ENCODE measurements around the gene PAOX. TPM values are rescaled to one million over a fixed set of nuclear protein-coding genes. Genes with fewer than 3 reads are reported as not detected.
"Not testable (repeated sequence)": the region's sequence is repeated elsewhere in the genome, so short reads cannot be mapped to it uniquely, and the experiment has no call there.

PAOX gene
- total RNA-seq, 1 donor from 2014 or later = 6.9 TPM

- no peak for DNase-seq (ENCODE audit: low read depth in 2 of 2)
Observed at GRCh38 chr10:133385214-133385613, 6.2 kb downstream of the PAOX start.

GRCh38 chr10:133386951-133387350 is 7.9 kb downstream of the PAOX start:
- DNase-seq (ENCODE audit: low read depth in 2 of 2) = not testable (repeated sequence)

GRCh38 chr10:133388236-133388972 is 9.3 kb downstream of the PAOX start:
- DNase-seq (ENCODE audit: low read depth in 2 of 2) = no peak

- no peak for DNase-seq (ENCODE audit: low read depth in 2 of 2)
Observed at GRCh38 chr10:133388973-133389818, 10.1 kb downstream of the PAOX start.

GRCh38 chr10:133390597-133391248 is 11.7 kb downstream of the PAOX start:
- DNase-seq (ENCODE audit: low read depth in 2 of 2) = peak; percentile 25 to 42

- DNase-seq (ENCODE audit: low read depth in 2 of 2) = no peak
Observed at GRCh38 chr10:133391249-133391635, 12.2 kb downstream of the PAOX start.

- no peak for DNase-seq (ENCODE audit: low read depth in 2 of 2)
Observed at GRCh38 chr10:133391761-133392518, 12.9 kb downstream of the PAOX start.

- DNase-seq (ENCODE audit: low read depth in 2 of 2) = no peak
Observed at GRCh38 chr10:133393401-133394063, 14.5 kb downstream of the PAOX start.

GRCh38 chr10:133394064-133394663 is 15.1 kb downstream of the PAOX start, which contains the start of gene MTG1:
Gene MTG1, plus strand, starts transcription at chr10:133394157. Its CDS starts 64 bp downstream, at chr10:133394221.
- DNase-seq (ENCODE audit: low read depth in 2 of 2) = peak; percentile 90 to 92

GRCh38 chr10:133394801-133395221 is 15.7 kb downstream of the PAOX start:
- DNase-seq (ENCODE audit: low read depth in 2 of 2) = no peak

- no peak for DNase-seq (ENCODE audit: low read depth in 2 of 2)
Observed at GRCh38 chr10:133396035-133396624, 17.1 kb downstream of the PAOX start.

- DNase-seq (ENCODE audit: low read depth in 2 of 2) = no peak
Observed at GRCh38 chr10:133397938-133398337, 18.9 kb downstream of the PAOX start.

- no peak for DNase-seq (ENCODE audit: low read depth in 2 of 2)
Observed at GRCh38 chr10:133399123-133399601, 20.1 kb downstream of the PAOX start.

- no peak for DNase-seq (ENCODE audit: low read depth in 2 of 2)
Observed at GRCh38 chr10:133400624-133401424, 21.8 kb downstream of the PAOX start.

GRCh38 chr10:133401500-133401899 is 22.4 kb downstream of the PAOX start:
- no peak for DNase-seq (ENCODE audit: low read depth in 2 of 2)

GRCh38 chr10:133401981-133402725 is 23.1 kb downstream of the PAOX start:
- no peak for DNase-seq (ENCODE audit: low read depth in 2 of 2)

- DNase-seq (ENCODE audit: low read depth in 2 of 2) = no peak
Observed at GRCh38 chr10:133403359-133403758, 24.3 kb downstream of the PAOX start.

- DNase-seq (ENCODE audit: low read depth in 2 of 2) = no peak
Observed at GRCh38 chr10:133403784-133404183, 24.7 kb downstream of the PAOX start.

Measured in lung microvascular endothelial cell (primary cell).